ENCODE data around the gene MSANTD3.

Gene MSANTD3

DNA sequence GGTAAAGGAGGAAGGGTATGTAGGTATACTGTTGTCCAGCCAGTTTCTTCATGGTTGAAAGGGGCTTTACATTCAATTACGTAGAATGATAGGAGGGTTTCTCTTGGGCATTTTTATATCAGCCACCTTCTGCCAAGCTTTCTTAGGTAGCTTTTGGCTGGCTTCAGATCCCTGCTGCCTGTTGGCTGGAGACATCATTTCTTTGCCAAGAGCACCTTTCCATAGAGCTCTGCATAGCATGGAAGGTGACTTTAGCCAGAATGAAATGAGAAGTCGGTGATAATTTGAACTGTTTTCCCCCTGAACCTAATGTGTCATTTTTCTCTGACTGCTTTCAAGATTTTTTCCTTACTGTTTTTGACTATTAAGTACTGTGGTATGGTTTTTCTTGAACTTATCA, 72.9 kb downstream of the MSANTD3 start:
- TF ChIP-seq, protein P1, sequence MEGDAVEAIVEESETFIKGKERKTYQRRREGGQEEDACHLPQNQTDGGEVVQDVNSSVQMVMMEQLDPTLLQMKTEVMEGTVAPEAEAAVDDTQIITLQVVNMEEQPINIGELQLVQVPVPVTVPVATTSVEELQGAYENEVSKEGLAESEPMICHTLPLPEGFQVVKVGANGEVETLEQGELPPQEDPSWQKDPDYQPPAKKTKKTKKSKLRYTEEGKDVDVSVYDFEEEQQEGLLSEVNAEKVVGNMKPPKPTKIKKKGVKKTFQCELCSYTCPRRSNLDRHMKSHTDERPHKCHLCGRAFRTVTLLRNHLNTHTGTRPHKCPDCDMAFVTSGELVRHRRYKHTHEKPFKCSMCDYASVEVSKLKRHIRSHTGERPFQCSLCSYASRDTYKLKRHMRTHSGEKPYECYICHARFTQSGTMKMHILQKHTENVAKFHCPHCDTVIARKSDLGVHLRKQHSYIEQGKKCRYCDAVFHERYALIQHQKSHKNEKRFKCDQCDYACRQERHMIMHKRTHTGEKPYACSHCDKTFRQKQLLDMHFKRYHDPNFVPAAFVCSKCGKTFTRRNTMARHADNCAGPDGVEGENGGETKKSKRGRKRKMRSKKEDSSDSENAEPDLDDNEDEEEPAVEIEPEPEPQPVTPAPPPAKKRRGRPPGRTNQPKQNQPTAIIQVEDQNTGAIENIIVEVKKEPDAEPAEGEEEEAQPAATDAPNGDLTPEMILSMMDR (IDR thresholded peaks at IDR 0.05; ENCODE audit: control insufficient read depth, extremely low read depth, insufficient read depth): no peak
- DNase-seq (ENCODE audit: low read depth): no peak
- H3K4me3 ChIP-seq (ENCODE audit: low read depth, low read length): no peak overlapping the region

Data from LNCaP clone FGC (cell line).